ENCODE data around the gene PPEF2. TPM values are rescaled to one million over a fixed set of nuclear protein-coding genes. Genes with fewer than 3 reads are reported as not detected.

PPEF2 gene
- total RNA-seq, 1 experiment from 2014 or later: not detected

- Histone ChIP-seq H3K14ac (ENCODE audit: insufficient read depth, low read length) (no peak overlapping the region), H3K23me2 (ENCODE audit: insufficient read length, low read depth, low read length, poor library complexity, severe bottlenecking) (no peaks in the 10 kb centered on the region), H4K8ac (replicated peaks; ENCODE audit: insufficient read length, low read depth, low read length) (no peak overlapping the region), H3K4me1 (ENCODE audit: insufficient read depth, low read length) (no peaks in the 10 kb centered on the region), H3K4ac (ENCODE audit: low read depth, low read length) (no peak overlapping the region), H3K4me2 (ENCODE audit: insufficient read depth, insufficient read length, low read length) (no peak overlapping the region), H3K18ac (ENCODE audit: insufficient read length, low read depth, low read length) (no peak overlapping the region), H4K5ac (ENCODE audit: insufficient read length, low read depth, low read length) (no peak overlapping the region), H2BK20ac (ENCODE audit: low read depth, low read length, poor library complexity, severe bottlenecking) (no peak overlapping the region), H2BK12ac (ENCODE audit: insufficient read length, low read depth, low read length) (no peak overlapping the region), H3K27ac (ENCODE audit: insufficient read length, low read depth, low read length) (no peak overlapping the region), H3K56ac (ENCODE audit: insufficient read length, low read depth, low read length) (no peak overlapping the region), H3K79me2 (ENCODE audit: insufficient read depth, low read length) (no peaks in the 10 kb centered on the region), H2BK15ac (ENCODE audit: low read depth, low read length) (no peak overlapping the region), H2BK5ac (ENCODE audit: insufficient read length, low read length) (no peak overlapping the region), H4K20me1 (ENCODE audit: control insufficient read depth, insufficient read depth, insufficient read length) (no peaks in the 10 kb centered on the region), H2AFZ (ENCODE audit: low read length) (no peak overlapping the region), H2BK120ac (ENCODE audit: low read depth, low read length, poor library complexity, severe bottlenecking) (no peak overlapping the region), H3T11ph (ENCODE audit: low read length) (no peak overlapping the region), H2AK5ac (ENCODE audit: insufficient read length, low read length) (no peak overlapping the region), H3K9me3 (ENCODE audit: control insufficient read depth, low read depth, low read length) (no peaks in the 10 kb centered on the region), H3K9ac (ENCODE audit: extremely low read depth, insufficient read length, low read length) (no peak overlapping the region), H3K23ac (ENCODE audit: insufficient read length, low read depth, low read length) (no peak overlapping the region), H3K27me3 (ENCODE audit: insufficient read depth, low read length) (no peaks in the 10 kb centered on the region), H3K79me1 (ENCODE audit: insufficient read depth, low read depth, low read length, poor library complexity, severe bottlenecking) (no peaks in the 10 kb centered on the region), H4K91ac (ENCODE audit: insufficient read length, low read depth, low read length) (no peak overlapping the region)
- H3K36me3 Mint-ChIP-seq (ENCODE audit: insufficient read depth in 1 of 3, low read depth in 3 of 3): no peaks in the 10 kb centered on the region
- TF ChIP-seq, protein P1, sequence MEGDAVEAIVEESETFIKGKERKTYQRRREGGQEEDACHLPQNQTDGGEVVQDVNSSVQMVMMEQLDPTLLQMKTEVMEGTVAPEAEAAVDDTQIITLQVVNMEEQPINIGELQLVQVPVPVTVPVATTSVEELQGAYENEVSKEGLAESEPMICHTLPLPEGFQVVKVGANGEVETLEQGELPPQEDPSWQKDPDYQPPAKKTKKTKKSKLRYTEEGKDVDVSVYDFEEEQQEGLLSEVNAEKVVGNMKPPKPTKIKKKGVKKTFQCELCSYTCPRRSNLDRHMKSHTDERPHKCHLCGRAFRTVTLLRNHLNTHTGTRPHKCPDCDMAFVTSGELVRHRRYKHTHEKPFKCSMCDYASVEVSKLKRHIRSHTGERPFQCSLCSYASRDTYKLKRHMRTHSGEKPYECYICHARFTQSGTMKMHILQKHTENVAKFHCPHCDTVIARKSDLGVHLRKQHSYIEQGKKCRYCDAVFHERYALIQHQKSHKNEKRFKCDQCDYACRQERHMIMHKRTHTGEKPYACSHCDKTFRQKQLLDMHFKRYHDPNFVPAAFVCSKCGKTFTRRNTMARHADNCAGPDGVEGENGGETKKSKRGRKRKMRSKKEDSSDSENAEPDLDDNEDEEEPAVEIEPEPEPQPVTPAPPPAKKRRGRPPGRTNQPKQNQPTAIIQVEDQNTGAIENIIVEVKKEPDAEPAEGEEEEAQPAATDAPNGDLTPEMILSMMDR (conservative IDR thresholded peaks at IDR 0.05): no peak
- WGBS (ENCODE audit: extremely low coverage, insufficient read length, low lambda C conversion rate): no CpG with 5 or more reads among the region's 5 CpGs
- no peaks in the 10 kb centered on the region for H3K27me3 Mint-ChIP-seq (ENCODE audit: low read depth)
- no peak overlapping the region for H3K27ac Mint-ChIP-seq
- no peaks in the 10 kb centered on the region for H3K9me3 Mint-ChIP-seq
- no peak overlapping the region for H3K4me3 Mint-ChIP-seq
- DNase-seq: no peak
- H3K4me1 Mint-ChIP-seq: peaks cover 0 to 4% of the 10 kb centered on the region in 2 experiments; a peak in 1 of 4 replicates
These were observed 79.8 kb downstream of the PPEF2 start for GRCh38 chr4:75822416-75822815.

Measured in H9 (cell line).